Esophagus squamous epithelium (tissue), 4 donors: Measurements from ENCODE around the gene SOCS3.

ENCODE experiments used
- POLR2A ChIP-seq, 4 donors: fragments of 450-650 bp; IDR thresholded peaks; one replicate each; pipeline ENCODE4 v1.6.1; 2017; ENCODE audit warnings: antibody characterized with exemption in 4 of 4, mild to moderate bottlenecking in 4 of 4, moderate library complexity in 3 of 4
- TF ChIP-seq, protein P1 (sequence below), 6 experiments: fragments of 450-650 bp in 4 of 6; fragments of 200-600 bp in 2 of 6; sonication (generic) in 2 of 6; IDR thresholded peaks; one replicate each; pipeline ENCODE4 v1.5.1; 2016 to 2019; ENCODE audit warnings: antibody characterized with exemption in 6 of 6, mild to moderate bottlenecking in 4 of 6, moderate library complexity in 4 of 6

DNA sequence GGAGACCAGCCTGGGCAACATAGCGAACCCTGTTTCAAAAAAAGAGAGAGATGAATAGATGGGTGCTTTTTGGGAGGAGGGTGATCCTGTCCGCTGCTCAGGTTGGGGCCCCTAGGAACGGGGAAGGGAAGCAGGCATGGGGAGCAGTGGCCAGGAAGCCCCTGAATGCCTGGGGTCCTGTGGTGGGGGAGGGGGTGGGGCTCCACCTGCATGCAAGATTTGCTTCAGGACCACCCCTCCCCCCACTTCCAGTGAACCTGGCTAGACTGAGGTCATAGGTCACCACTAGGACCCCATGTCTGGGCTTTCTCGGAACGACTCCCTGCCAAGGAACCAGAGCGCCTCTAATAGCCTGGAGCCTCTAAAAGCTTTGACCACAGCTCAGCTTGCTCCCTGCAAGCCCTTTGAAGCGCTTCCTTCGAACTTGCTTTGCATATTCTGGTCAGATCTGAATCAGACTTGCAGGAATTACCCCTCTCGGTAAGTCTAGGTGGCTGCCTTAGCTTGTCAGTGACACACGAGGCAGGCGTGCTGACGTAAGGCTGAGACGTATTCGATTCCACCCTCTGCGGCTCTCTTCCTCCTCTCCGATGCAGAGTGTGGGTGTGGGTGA, 3.7 kb downstream of the SOCS3 start:
- TF ChIP-seq POLR2A (IDR thresholded peaks at IDR 0.05) = no peak
- TF ChIP-seq, protein P1, sequence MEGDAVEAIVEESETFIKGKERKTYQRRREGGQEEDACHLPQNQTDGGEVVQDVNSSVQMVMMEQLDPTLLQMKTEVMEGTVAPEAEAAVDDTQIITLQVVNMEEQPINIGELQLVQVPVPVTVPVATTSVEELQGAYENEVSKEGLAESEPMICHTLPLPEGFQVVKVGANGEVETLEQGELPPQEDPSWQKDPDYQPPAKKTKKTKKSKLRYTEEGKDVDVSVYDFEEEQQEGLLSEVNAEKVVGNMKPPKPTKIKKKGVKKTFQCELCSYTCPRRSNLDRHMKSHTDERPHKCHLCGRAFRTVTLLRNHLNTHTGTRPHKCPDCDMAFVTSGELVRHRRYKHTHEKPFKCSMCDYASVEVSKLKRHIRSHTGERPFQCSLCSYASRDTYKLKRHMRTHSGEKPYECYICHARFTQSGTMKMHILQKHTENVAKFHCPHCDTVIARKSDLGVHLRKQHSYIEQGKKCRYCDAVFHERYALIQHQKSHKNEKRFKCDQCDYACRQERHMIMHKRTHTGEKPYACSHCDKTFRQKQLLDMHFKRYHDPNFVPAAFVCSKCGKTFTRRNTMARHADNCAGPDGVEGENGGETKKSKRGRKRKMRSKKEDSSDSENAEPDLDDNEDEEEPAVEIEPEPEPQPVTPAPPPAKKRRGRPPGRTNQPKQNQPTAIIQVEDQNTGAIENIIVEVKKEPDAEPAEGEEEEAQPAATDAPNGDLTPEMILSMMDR (IDR thresholded peaks at IDR 0.05) = no peak
